ENCODE results near the gene OR5H14. TPM values are rescaled to one million over a fixed set of nuclear protein-coding genes. Genes with fewer than 3 reads are reported as not detected.

The OR5H14 gene
- total and polyA plus RNA-seq, 2 of the 8 experiments (the other 6 are each of a cell fraction or from before 2014, with no cell fraction given) = not detected

DNA sequence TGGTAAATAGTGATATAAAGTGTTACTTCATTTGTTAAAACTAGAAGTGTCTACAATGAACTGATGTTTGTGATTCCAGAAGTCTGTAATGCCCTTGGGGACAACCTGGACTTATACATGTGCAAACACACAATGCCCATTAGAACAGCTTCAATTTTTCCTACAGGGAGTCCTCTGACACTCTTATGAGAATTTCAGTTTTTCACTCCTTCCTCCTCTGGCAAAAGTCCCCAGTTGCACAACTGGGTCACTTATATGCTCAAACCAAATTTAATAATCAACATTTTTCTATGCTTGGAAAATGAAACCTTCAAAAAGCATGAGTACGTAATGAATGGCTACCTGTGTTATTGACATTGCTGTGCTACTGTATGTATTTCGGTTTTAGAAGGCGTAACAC lies 19.1 kb downstream of the OR5H14 start, which contains the start of gene OR5H15:
Gene OR5H15 (plus strand): TSS at position 301 of the 400 bp plus-strand sequence. CDS start 2,004 bp downstream, outside the sequence.
- no peak within 1 kb of the TSS for H2AFZ ChIP-seq (ENCODE audit: low read length)
- H3K36me3 ChIP-seq (ENCODE audit: control insufficient read depth in 2 of 4, insufficient read depth in 4 of 4, low read length in 3 of 4) = no peaks in the 10 kb centered on the region
- no peaks in the 10 kb centered on the region for H3K79me2 ChIP-seq (ENCODE audit: control insufficient read depth in 1 of 2, insufficient read depth in 2 of 2, low read length in 2 of 2)
- no peak within 1 kb of the TSS for H3K4ac ChIP-seq (replicated peaks; ENCODE audit: insufficient read length, low read depth, low read length)
- no peaks in the 10 kb centered on the region for H3K9me3 ChIP-seq (ENCODE audit: insufficient read depth in 2 of 2, low read depth in 1 of 2, low read length in 1 of 2)
- H4K8ac ChIP-seq (ENCODE audit: extremely low read depth, insufficient read depth, low read length) = no peak within 1 kb of the TSS
- H3K18ac ChIP-seq (ENCODE audit: extremely low read depth, low read length) = no peak within 1 kb of the TSS
- no peaks in the 10 kb centered on the region for H3K4me1 ChIP-seq (replicated peaks in 1 of 4; ENCODE audit: control insufficient read depth in 3 of 4, insufficient read depth in 4 of 4, low read length in 3 of 4)
- H4K20me1 ChIP-seq (replicated peaks in 1 of 2; ENCODE audit: control insufficient read depth in 1 of 2, insufficient read depth in 2 of 2, low read length in 2 of 2) = no peaks in the 10 kb centered on the region
- H3K4me3 ChIP-seq (ENCODE audit: extremely low read depth in 1 of 4, insufficient read depth in 2 of 4, low read depth in 3 of 4, low read length in 4 of 4) = no peak within 1 kb of the TSS
- no peak within 1 kb of the TSS for H2AK5ac ChIP-seq (ENCODE audit: low read depth, low read length)
- no peak within 1 kb of the TSS for H3K56ac ChIP-seq (replicated peaks; ENCODE audit: insufficient read length, low read depth, low read length)
- H2BK15ac ChIP-seq (ENCODE audit: low read length) = no peak within 1 kb of the TSS
- TF ChIP-seq SIX5 (IDR thresholded peaks at IDR 0.05; ENCODE audit: low read depth, low read length) (no peak), CHD2 (IDR thresholded peaks at IDR 0.05; ENCODE audit: low read length) (no peak), POLR2A (IDR thresholded peaks at IDR 0.05; ENCODE audit: control extremely low read depth in 1 of 2, low read depth in 2 of 2, low read length in 2 of 2) (no peak)
- no peak within 1 kb of the TSS for H2BK120ac ChIP-seq (replicated peaks; ENCODE audit: low read depth, low read length)
- no peak within 1 kb of the TSS for H3K27ac ChIP-seq (ENCODE audit: low read depth, low read length)
- H2BK12ac ChIP-seq (ENCODE audit: low read depth, low read length) = no peak within 1 kb of the TSS
- FAIRE-seq = no peak
- H2BK20ac ChIP-seq (ENCODE audit: low read length) = no peak within 1 kb of the TSS
- H4K91ac ChIP-seq (replicated peaks; ENCODE audit: insufficient read length, low read length) = no peak within 1 kb of the TSS
- 96% methylated on average over 3 of the region's 3 CpGs; no CpG with 5 or more reads in 1 of the 2 experiments for WGBS, 2 experiments (ENCODE audit: extremely low coverage in 1 of 2, insufficient coverage in 1 of 2, insufficient read length in 1 of 2, insufficient replicate concordance in 2 of 2, low coverage in 1 of 2, low lambda C conversion rate in 2 of 2, missing lambda C conversion rate in 1 of 2)
- H3K4me2 ChIP-seq (ENCODE audit: insufficient read depth in 1 of 2, low read depth in 2 of 2, low read length in 2 of 2) = no peak within 1 kb of the TSS
- no peak within 1 kb of the TSS for H2BK5ac ChIP-seq (ENCODE audit: low read depth, low read length)
- H3K14ac ChIP-seq (ENCODE audit: insufficient read length) = no peak within 1 kb of the TSS
- no peaks in the 10 kb centered on the region for H3K23me2 ChIP-seq (ENCODE audit: low read depth, low read length)
- H3K79me1 ChIP-seq (ENCODE audit: low read depth, low read length) = no peaks in the 10 kb centered on the region
- ChIA-PET POLR2A (ENCODE audit: partially characterized antibody) (no interaction called here), CTCF (ENCODE audit: partially characterized antibody) (interaction anchor here (1.2 kb wide), 1 partner anchor 163 kb away, joined by 3 read pairs; no protein-coding TSS in a partner anchor)
- H3K9ac ChIP-seq (replicated peaks in 1 of 4; ENCODE audit: extremely low read depth in 1 of 4, low read depth in 3 of 4, low read length in 3 of 4) = no peak within 1 kb of the TSS
- no peak within 1 kb of the TSS for H3K23ac ChIP-seq (ENCODE audit: insufficient read length)
- no peak for DNase-seq (ENCODE audit: low read depth in 1 of 2, low spot score in 2 of 2)
- no peaks in the 10 kb centered on the region for H3K27me3 ChIP-seq (replicated peaks in 1 of 4; ENCODE audit: control insufficient read depth in 3 of 4, extremely low read depth in 1 of 4, insufficient read depth in 3 of 4, low read length in 3 of 4)
- H4K5ac ChIP-seq (ENCODE audit: insufficient read length, low read depth, low read length) = no peak within 1 kb of the TSS
